Panc1 (cell line): ENCODE measurements around the gene OGFRL1. TPM values are rescaled to one million over a fixed set of nuclear protein-coding genes. Genes with fewer than 3 reads are reported as not detected.

Experiments
- ATAC-seq: fragments of 200-7000 bp; cut with Tn5 transposase; 2 replicates; pipeline ENCODE4 v1.9.1; 2020; ENCODE audit warnings: mild to moderate bottlenecking, moderate library complexity
- BruUV-seq: library from RNA; stranded (reverse); fragments of 400-500 nt; replicated peaks from 2 replicates; lab custom pipeline; 2021; lab: Mats Ljungman, UMichigan
- CTCF ChIA-PET: fragments of 300-600 bp; sonication (Branson Sonifier 250); formaldehyde crosslinking; loops from one replicate; lab custom pipeline; 2022; ENCODE audit warnings: antibody characterized with exemption; lab: Charles Lee
- POLR2A ChIA-PET: fragments of 300-600 bp; sonication (Branson Sonifier 250); formaldehyde crosslinking; loops from one replicate; lab custom pipeline; 2022; ENCODE audit warnings: antibody characterized with exemption; lab: Charles Lee
- DNase-seq: peaks from one replicate; pipeline ENCODE4 v3.0.0-alpha.2; 2010; ENCODE audit warnings: low read depth, low spot score
- H3K27ac ChIP-seq: 2 replicates; pipeline ENCODE4 v1.5.1; 2011; ENCODE audit warnings: mild to moderate bottlenecking, low read length, inconsistent platforms
- H3K27me3 ChIP-seq: fragments of 200-500 bp; sonication (Bioruptor generic); 2 replicates; pipeline ENCODE4 v1.6.0; 2014; ENCODE audit warnings: low read length, inconsistent platforms; ENCODE audit not compliant: control insufficient read depth, insufficient read depth
- H3K36me3 ChIP-seq: fragments of 200-500 bp; sonication (Bioruptor generic); 2 replicates; pipeline ENCODE4 v1.5.1; 2014; ENCODE audit warnings: inconsistent platforms, mild to moderate bottlenecking, low read length, moderate library complexity; ENCODE audit not compliant: control insufficient read depth, insufficient read depth
- H3K4me1 ChIP-seq: 2 replicates; pipeline ENCODE4 v1.5.1; 2011; ENCODE audit warnings: inconsistent platforms, mild to moderate bottlenecking, low read length, moderate library complexity; ENCODE audit not compliant: control insufficient read depth, insufficient read depth
- H3K4me3 ChIP-seq, 2 experiments: 2 replicates each; pipeline ENCODE4 v1.5.1; 2011 to 2012; ENCODE audit warnings: low read depth in 2 of 2, low read length in 2 of 2, mild to moderate bottlenecking in 2 of 2, inconsistent platforms in 1 of 2, moderate library complexity in 1 of 2
- H3K9me3 ChIP-seq: fragments of 200-500 bp; sonication (Bioruptor generic); 2 replicates; pipeline ENCODE4 v1.5.1; 2014; ENCODE audit warnings: low read depth, mild to moderate bottlenecking, inconsistent platforms, low read length, moderate library complexity; ENCODE audit not compliant: control insufficient read depth, insufficient read depth
- POLR2AphosphoS5 ChIP-seq: IDR thresholded peaks from 2 replicates; pipeline ENCODE4 v1.6.1; 2012; ENCODE audit warnings: mild to moderate bottlenecking, low read depth, low read length, moderate library complexity
- REST ChIP-seq, 2 experiments: IDR thresholded peaks; 2 replicates each; pipeline ENCODE4 v1.6.1; 2011 to 2012; ENCODE audit warnings: low read depth in 2 of 2, control low read depth in 1 of 2, low read length in 1 of 2, mild to moderate bottlenecking in 1 of 2, moderate library complexity in 1 of 2; ENCODE audit not compliant: insufficient read depth in 1 of 2
- SIN3A ChIP-seq: IDR thresholded peaks from 2 replicates; pipeline ENCODE4 v1.6.1; 2012; ENCODE audit warnings: low read depth, mild to moderate bottlenecking, low read length, moderate library complexity, borderline replicate concordance; ENCODE audit not compliant: insufficient read depth
- TCF7L2 ChIP-seq: IDR thresholded peaks from 2 replicates; pipeline ENCODE4 v1.6.1; 2011; ENCODE audit warnings: mild to moderate bottlenecking, low read depth, low read length, inconsistent platforms
- in situ Hi-C: cut with HindIII; loops from 2 replicates; pipeline ENCODE4 v1.10.0; 2016; ENCODE audit warnings: low sequenced_read_pairs, low pct_unique_long_range_greater_than_20kb
- intact Hi-C: fragments of 100-400 bp; cut with micrococcal nuclease; formaldehyde crosslinking; loops from one replicate; pipeline ENCODE4 v1.10.0; 2022; ENCODE audit not compliant: unreplicated experiment
- total RNA-seq: library from RNA; stranded (reverse); gene quantifications from one replicate; pipeline ENCODE4 v1.2.1, GENCODE V29; 2021; ENCODE audit not compliant: unreplicated experiment
- TF ChIP-seq, protein P1 (sequence below): fragments of 450-650 bp; IDR thresholded peaks from 2 replicates; pipeline ENCODE4 v1.5.1; 2017; ENCODE audit warnings: mild to moderate bottlenecking

OGFRL1 gene
- total RNA-seq, 1 experiment from 2014 or later, result 17.2 TPM

DNA sequence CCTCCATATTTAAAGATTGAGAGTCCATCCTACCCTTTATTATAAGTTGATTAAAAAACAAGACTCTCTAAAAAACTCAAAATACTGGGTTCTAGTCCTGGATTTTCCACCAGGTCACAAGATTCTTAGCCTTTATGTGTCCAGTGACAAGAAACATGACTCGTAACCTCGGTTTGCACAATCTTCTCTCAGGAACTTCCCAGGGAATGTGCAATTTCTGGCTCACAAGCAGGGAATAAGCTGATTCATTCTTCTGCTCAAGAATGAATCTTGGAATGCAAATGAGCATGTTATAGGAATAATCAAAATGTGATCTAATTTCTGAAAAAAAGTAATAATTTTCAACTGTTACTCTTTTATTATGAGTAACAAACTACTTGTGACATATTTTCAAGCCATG, 45.1 kb downstream of the OGFRL1 start:
- no peaks in the 10 kb centered on the region for H3K27me3 ChIP-seq
- DNase-seq (peak; percentile 85), ATAC-seq (no peak)
- intact Hi-C loops, result no loop called here
- in situ Hi-C loops, result no loop called here
- ChIA-PET POLR2A (no interaction called here), CTCF (no interaction called here)
- no TSS peak for BruUV-seq
- H3K4me3 ChIP-seq, result no peak overlapping the region
- no peaks in the 10 kb centered on the region for H3K9me3 ChIP-seq
- no peak for TF ChIP-seq TCF7L2
- no peak for TF ChIP-seq REST (IDR thresholded peaks at IDR 0.05; ENCODE audit: insufficient read depth in 1 of 2, low read depth in 2 of 2, low read length in 1 of 2)
- TF ChIP-seq POLR2AphosphoS5, result no peak
- no peak for TF ChIP-seq SIN3A
- TF ChIP-seq, protein P1, sequence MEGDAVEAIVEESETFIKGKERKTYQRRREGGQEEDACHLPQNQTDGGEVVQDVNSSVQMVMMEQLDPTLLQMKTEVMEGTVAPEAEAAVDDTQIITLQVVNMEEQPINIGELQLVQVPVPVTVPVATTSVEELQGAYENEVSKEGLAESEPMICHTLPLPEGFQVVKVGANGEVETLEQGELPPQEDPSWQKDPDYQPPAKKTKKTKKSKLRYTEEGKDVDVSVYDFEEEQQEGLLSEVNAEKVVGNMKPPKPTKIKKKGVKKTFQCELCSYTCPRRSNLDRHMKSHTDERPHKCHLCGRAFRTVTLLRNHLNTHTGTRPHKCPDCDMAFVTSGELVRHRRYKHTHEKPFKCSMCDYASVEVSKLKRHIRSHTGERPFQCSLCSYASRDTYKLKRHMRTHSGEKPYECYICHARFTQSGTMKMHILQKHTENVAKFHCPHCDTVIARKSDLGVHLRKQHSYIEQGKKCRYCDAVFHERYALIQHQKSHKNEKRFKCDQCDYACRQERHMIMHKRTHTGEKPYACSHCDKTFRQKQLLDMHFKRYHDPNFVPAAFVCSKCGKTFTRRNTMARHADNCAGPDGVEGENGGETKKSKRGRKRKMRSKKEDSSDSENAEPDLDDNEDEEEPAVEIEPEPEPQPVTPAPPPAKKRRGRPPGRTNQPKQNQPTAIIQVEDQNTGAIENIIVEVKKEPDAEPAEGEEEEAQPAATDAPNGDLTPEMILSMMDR, result no peak
- no peaks in the 10 kb centered on the region for H3K36me3 ChIP-seq
- no peak overlapping the region for H3K27ac ChIP-seq
- H3K4me1 ChIP-seq, result no peaks in the 10 kb centered on the region

GRCh38 chr6:71334768-71335167, 46.2 kb downstream of the OGFRL1 start:
- no TSS peak for BruUV-seq
- TF ChIP-seq SIN3A, result no peak
- TF ChIP-seq TCF7L2, result no peak
- no peak for TF ChIP-seq POLR2AphosphoS5
- TF ChIP-seq REST (IDR thresholded peaks at IDR 0.05; ENCODE audit: insufficient read depth in 1 of 2, low read depth in 2 of 2, low read length in 1 of 2), result no peak
- TF ChIP-seq, protein P1, result no peak
- H3K4me1 ChIP-seq, result no peaks in the 10 kb centered on the region
- in situ Hi-C loops, result no loop called here
- H3K9me3 ChIP-seq, result no peaks in the 10 kb centered on the region
- no peak overlapping the region for H3K27ac ChIP-seq
- intact Hi-C loops, result no loop called here
- ATAC-seq (no peak), DNase-seq (no peak)
- no peak overlapping the region for H3K4me3 ChIP-seq
- POLR2A ChIA-PET, result no interaction called here
- CTCF ChIA-PET, result no interaction called here
- no peaks in the 10 kb centered on the region for H3K36me3 ChIP-seq
- no peaks in the 10 kb centered on the region for H3K27me3 ChIP-seq
